H1 (cell line): ENCODE results near the gene CERT1. TPM values are rescaled to one million over a fixed set of nuclear protein-coding genes. Genes with fewer than 3 reads are reported as not detected.

Experiments
- CTCF ChIA-PET: fragments of 300-600 bp; sonication (Branson Sonifier 250); formaldehyde crosslinking; loops from one replicate; lab custom pipeline; 2021; ENCODE audit not compliant: partially characterized antibody; lab: Charles Lee
- POLR2A ChIA-PET: fragments of 300-600 bp; sonication (Branson Sonifier 250); formaldehyde crosslinking; loops from one replicate; lab custom pipeline; 2021; ENCODE audit warnings: inconsistent platforms; ENCODE audit not compliant: partially characterized antibody; lab: Charles Lee
- DNase-seq, 2 experiments: peaks; one replicate each; pipeline versions ENCODE4 v3.0.0 to v3.0.0-alpha.2; 2010 to 2022; ENCODE audit warnings: low spot score in 2 of 2, low read depth in 1 of 2, mixed read lengths in 1 of 2
- FAIRE-seq: peaks from 2 replicates; lab custom pipeline; 2011; peaks lifted over from hg19 to GRCh38; lab: Jason Lieb, UNC
- H2AFZ ChIP-seq: 2 replicates; pipeline ENCODE4 v1.8.1; 2012; ENCODE audit warnings: low read length, inconsistent platforms
- H2AK5ac ChIP-seq: 2 replicates; pipeline ENCODE4 v1.6.1; 2013; ENCODE audit warnings: low read depth, low read length
- H2BK120ac ChIP-seq: replicated peaks from 2 replicates; pipeline ENCODE3; 2013; ENCODE audit warnings: low read depth, low read length, inconsistent platforms
- H2BK12ac ChIP-seq: 2 replicates; pipeline ENCODE4 v1.6.1; 2013; ENCODE audit warnings: low read depth, low read length
- H2BK15ac ChIP-seq: 2 replicates; pipeline ENCODE4 v1.6.1; 2013; ENCODE audit warnings: low read length
- H2BK20ac ChIP-seq: 2 replicates; pipeline ENCODE4 v1.6.1; 2013; ENCODE audit warnings: low read length
- H2BK5ac ChIP-seq: 2 replicates; pipeline ENCODE4 v1.6.1; 2013; ENCODE audit warnings: low read depth, low read length
- H3K14ac ChIP-seq: 2 replicates; pipeline ENCODE4 v1.6.1; 2013; ENCODE audit warnings: inconsistent platforms; ENCODE audit not compliant: insufficient read length
- H3K18ac ChIP-seq: 2 replicates; pipeline ENCODE4 v1.6.1; 2013; ENCODE audit warnings: low read length; ENCODE audit errors: extremely low read depth
- H3K23ac ChIP-seq: 2 replicates; pipeline ENCODE4 v1.6.1; 2013; ENCODE audit warnings: inconsistent platforms; ENCODE audit not compliant: insufficient read length
- H3K23me2 ChIP-seq: 2 replicates; pipeline ENCODE4 v1.6.1; 2013; ENCODE audit warnings: low read depth, low read length
- H3K27ac ChIP-seq: 2 replicates; pipeline ENCODE4 v1.6.1; 2011; ENCODE audit warnings: low read depth, low read length, inconsistent platforms
- H3K27me3 ChIP-seq, 4 experiments: replicated peaks in 1 of 4; 1 replicate in 1 of 4; 2 replicates in 3 of 4; pipeline versions ENCODE4 v1.6.1 to v1.8.1; 2011 to 2013; ENCODE audit warnings: low read length in 3 of 4, mild to moderate bottlenecking in 3 of 4, inconsistent platforms in 2 of 4, mixed read lengths in 2 of 4, moderate library complexity in 1 of 4; ENCODE audit not compliant: control insufficient read depth in 3 of 4, insufficient read depth in 3 of 4; ENCODE audit errors: extremely low read depth in 1 of 4
- H3K36me3 ChIP-seq, 4 experiments: 2 replicates each; pipeline versions ENCODE4 v1.6.1 to v1.8.1; 2011 to 2013; ENCODE audit warnings: mild to moderate bottlenecking in 4 of 4, low read length in 3 of 4, moderate library complexity in 2 of 4, control low read depth in 1 of 4, inconsistent platforms in 1 of 4; ENCODE audit not compliant: insufficient read depth in 4 of 4, control insufficient read depth in 2 of 4
- H3K4ac ChIP-seq: replicated peaks from 2 replicates; pipeline ENCODE3; 2013; ENCODE audit warnings: low read length, low read depth, mixed read lengths, inconsistent platforms; ENCODE audit not compliant: insufficient read length
- H3K4me1 ChIP-seq, 4 experiments: replicated peaks in 1 of 4; 1 replicate in 1 of 4; 2 replicates in 3 of 4; pipeline versions ENCODE4 v1.6.1 to v1.8.1; 2011 to 2013; ENCODE audit warnings: low read length in 3 of 4, inconsistent platforms in 2 of 4, mixed read lengths in 1 of 4; ENCODE audit not compliant: insufficient read depth in 4 of 4, control insufficient read depth in 3 of 4
- H3K4me2 ChIP-seq, 2 experiments: 2 replicates each; pipeline versions ENCODE4 v1.6.1 to v1.8.1; 2011 to 2013; ENCODE audit warnings: low read depth in 2 of 2, low read length in 2 of 2, control low read depth in 1 of 2, inconsistent platforms in 1 of 2, mild to moderate bottlenecking in 1 of 2; ENCODE audit not compliant: insufficient read depth in 1 of 2
- H3K4me3 ChIP-seq, 4 experiments: fragments of 200-600, 300-600 bp in 1 of 4; sonication (generic), shearing (Covaris generic), sonication (Bioruptor Twin) in 1 of 4; 2 replicates each; pipeline versions ENCODE4 v1.5.1 to v1.8.1; 2011 to 2016; ENCODE audit warnings: low read length in 4 of 4, low read depth in 3 of 4, control low read depth in 2 of 4, inconsistent platforms in 2 of 4, mild to moderate bottlenecking in 2 of 4, mixed read lengths in 1 of 4, moderate library complexity in 1 of 4; ENCODE audit not compliant: insufficient read depth in 2 of 4; ENCODE audit errors: extremely low read depth in 1 of 4
- H3K56ac ChIP-seq: replicated peaks from 2 replicates; pipeline ENCODE3; 2013; ENCODE audit warnings: low read depth, mild to moderate bottlenecking, mixed read lengths, low read length, inconsistent platforms; ENCODE audit not compliant: insufficient read length
- H3K79me1 ChIP-seq: 2 replicates; pipeline ENCODE4 v1.6.1; 2013; ENCODE audit warnings: low read depth, low read length, control low read depth
- H3K79me2 ChIP-seq, 2 experiments: 2 replicates each; pipeline versions ENCODE4 v1.6.1 to v1.8.1; 2012 to 2013; ENCODE audit warnings: low read length in 2 of 2, mild to moderate bottlenecking in 2 of 2, inconsistent platforms in 1 of 2; ENCODE audit not compliant: insufficient read depth in 2 of 2, control insufficient read depth in 1 of 2
- H3K9ac ChIP-seq, 4 experiments: replicated peaks in 1 of 4; 1 replicate in 1 of 4; 2 replicates in 3 of 4; pipeline versions ENCODE4 v1.6.1 to v1.8.1; 2011 to 2013; ENCODE audit warnings: low read depth in 3 of 4, low read length in 3 of 4, control low read depth in 2 of 4, mild to moderate bottlenecking in 2 of 4, moderate library complexity in 2 of 4, inconsistent platforms in 1 of 4; ENCODE audit errors: extremely low read depth in 1 of 4
- H3K9me3 ChIP-seq, 2 experiments: 2 replicates each; pipeline versions ENCODE4 v1.6.1 to v1.8.1; 2012 to 2013; ENCODE audit warnings: mild to moderate bottlenecking in 2 of 2, moderate library complexity in 2 of 2, control low read depth in 1 of 2, inconsistent platforms in 1 of 2, low read depth in 1 of 2, low read length in 1 of 2, mixed read lengths in 1 of 2; ENCODE audit not compliant: insufficient read depth in 2 of 2
- H4K20me1 ChIP-seq, 2 experiments: replicated peaks in 1 of 2; 2 replicates each; pipeline versions ENCODE3 to v1.8.1; 2011 to 2013; ENCODE audit warnings: inconsistent platforms in 2 of 2, low read length in 2 of 2, mild to moderate bottlenecking in 1 of 2; ENCODE audit not compliant: insufficient read depth in 2 of 2, control insufficient read depth in 1 of 2
- H4K5ac ChIP-seq: 2 replicates; pipeline ENCODE4 v1.6.1; 2013; ENCODE audit warnings: low read length, low read depth, mixed read lengths, inconsistent platforms; ENCODE audit not compliant: insufficient read length
- H4K8ac ChIP-seq: 2 replicates; pipeline ENCODE4 v1.8.0; 2013; ENCODE audit warnings: mild to moderate bottlenecking, moderate library complexity, low read length, inconsistent platforms; ENCODE audit not compliant: insufficient read depth; ENCODE audit errors: extremely low read depth
- H4K91ac ChIP-seq: replicated peaks from 2 replicates; pipeline ENCODE3; 2013; ENCODE audit warnings: low read length, mixed read lengths, inconsistent platforms; ENCODE audit not compliant: insufficient read length
- POLR2AphosphoS5 ChIP-seq: IDR thresholded peaks from 2 replicates; pipeline ENCODE4 v1.6.1; 2011; ENCODE audit warnings: low read depth, low read length
- SIX5 ChIP-seq: IDR thresholded peaks from 2 replicates; pipeline ENCODE4 v1.6.1; 2011; ENCODE audit warnings: mild to moderate bottlenecking, low read depth, low read length
- YY1 ChIP-seq: IDR thresholded peaks from 2 replicates; pipeline ENCODE4 v1.6.1; 2011; ENCODE audit warnings: low read depth, mild to moderate bottlenecking, low read length
- WGBS, 2 experiments: shearing (Covaris generic) in 1 of 2; methylation state at CpG; one replicate each; pipeline versions ENCODE4 v1.1.6 to v1.1.7; 2013 to 2015; ENCODE audit warnings: low lambda C conversion rate in 2 of 2, mixed read lengths in 2 of 2, inconsistent platforms in 1 of 2, low coverage in 1 of 2, missing lambda C conversion rate in 1 of 2; ENCODE audit not compliant: insufficient replicate concordance in 2 of 2, insufficient coverage in 1 of 2, insufficient read length in 1 of 2; ENCODE audit errors: extremely low coverage in 1 of 2, missing lambda C conversion rate in 1 of 2; 5-methylcytosine and 5-hydroxymethylcytosine counted together
- polyA plus RNA-seq, 7 experiments: library from polyadenylated mRNA; depleted of rRNA in 3 of 7; stranded (reverse) in 5 of 7; unstranded in 2 of 7; fragments of >200 nt in 5 of 7; fragments of 200-250 nt in 2 of 7; gene quantifications; 1 replicate in 5 of 7; 2 replicates in 1 of 7; 4 replicates in 1 of 7; pipeline versions ENCODE4 v1.2.1 to v1.2.3, GENCODE V29; 2011 to 2013; ENCODE audit warnings: missing spikeins in 2 of 7, mixed read lengths in 2 of 7
- total RNA-seq: library from RNA; stranded (reverse); fragmentation: NEBNext Ultra II Directional; extraction: Animal tissue kit (Norgen Biotek cat#: 25700); gene quantifications from 2 replicates; pipeline ENCODE4 v1.2.1, GENCODE V29; 2021

Gene CERT1
- total and polyA plus RNA-seq, 2 of the 8 experiments (the other 6 are each of a cell fraction or from before 2014, with no cell fraction given) = 7.8 to 55.3 TPM

GRCh38 chr5:75356719-75357118 is 154.7 kb downstream of the CERT1 start:
- Histone ChIP-seq H3K23me2 (no peaks in the 10 kb centered on the region), H2AFZ (no peak overlapping the region), H3K14ac (no peak overlapping the region), H3K4me3 (no peak overlapping the region), H2BK15ac (no peak overlapping the region), H3K36me3 (peaks cover 42 to 100% (median 82%) of the 10 kb centered on the region in 4 experiments), H4K8ac (no peak overlapping the region), H3K4me2 (no peak overlapping the region), H4K91ac (no peak overlapping the region), H3K4me1 (no peaks in the 10 kb centered on the region), H3K18ac (no peak overlapping the region), H4K20me1 (peaks cover 4 to 8% of the 10 kb centered on the region in 2 experiments), H3K27ac (no peak overlapping the region), H2BK20ac (no peak overlapping the region), H2AK5ac (no peak overlapping the region), H2BK120ac (no peak overlapping the region), H3K4ac (no peak overlapping the region), H3K9me3 (no peaks in the 10 kb centered on the region), H3K79me1 (no peaks in the 10 kb centered on the region), H3K9ac (no peak overlapping the region), H3K79me2 (0 out of 4 replicates have a peak, but pooled peaks cover 0 to 3% of the 10 kb centered on the region in 2 experiments), H3K56ac (no peak overlapping the region), H2BK5ac (no peak overlapping the region), H3K23ac (no peak overlapping the region), H3K27me3 (no peaks in the 10 kb centered on the region), H4K5ac (no peak overlapping the region), H2BK12ac (no peak overlapping the region)
- POLR2A ChIA-PET = no interaction called here
- FAIRE-seq (no peak), DNase-seq (no peak)
- CTCF ChIA-PET = interaction anchor here (0.6 kb wide), 1 partner anchor 128 kb away, joined by 7 read pairs; no protein-coding TSS in a partner anchor
- 85% methylated on average over 7 of the region's 7 CpGs; no CpG with 5 or more reads in 1 of the 2 experiments for WGBS, 2 experiments
- TF ChIP-seq POLR2AphosphoS5 = peak; percentile 45; the same call in 1 of the 2 replicates
- no peak for TF ChIP-seq YY1
- TF ChIP-seq SIX5 = no peak
